GM12878 (cell line): Measurements from ENCODE around the gene TRIM7. TPM values are rescaled to one million over a fixed set of nuclear protein-coding genes. Genes with fewer than 3 reads are reported as not detected.

Experiments
- ATAC-seq: fragments of 200-7000 bp; cut with Tn5 transposase; 3 replicates; pipeline ENCODE4 v1.9.1; 2020; ENCODE audit warnings: mild to moderate bottlenecking, moderate library complexity
- BruUV-seq: library from RNA; stranded (reverse); fragments of 400-500 nt; replicated peaks from 2 replicates; lab custom pipeline; 2021; lab: Mats Ljungman, UMichigan
- CTCF ChIA-PET: fragments of 300-600 bp; sonication (Branson Sonifier 250); formaldehyde crosslinking; extraction: SDS; loops from one replicate; lab custom pipeline; 2021; ENCODE audit warnings: inconsistent platforms; lab: Yijun Ruan, JAX
- POLR2A ChIA-PET: fragments of 350-600 bp; formaldehyde crosslinking; extraction: SDS; loops from one replicate; lab custom pipeline; 2021; ENCODE audit warnings: inconsistent platforms; lab: Charles Lee
- RAD21 ChIA-PET: fragments of 300-600 bp; sonication (Branson Sonifier 250); formaldehyde crosslinking; loops from one replicate; lab custom pipeline; 2023; ENCODE audit warnings: antibody characterized with exemption; ENCODE audit not compliant: unreplicated experiment; lab: Charles Lee
- SMC1A ChIA-PET: fragments of 300-600 bp; sonication (Branson Sonifier 250); formaldehyde crosslinking; loops from one replicate; lab custom pipeline; 2023; ENCODE audit not compliant: unreplicated experiment, uncharacterized antibody; lab: Charles Lee
- DNase-seq: peaks from one replicate; pipeline ENCODE4 v3.0.0-alpha.2; 2011; ENCODE audit warnings: low read depth, low spot score
- FAIRE-seq: peaks from 3 replicates; lab custom pipeline; 2011; peaks lifted over from hg19 to GRCh38; lab: Jason Lieb, UNC
- H2AFZ ChIP-seq: 2 replicates; pipeline ENCODE4 v1.6.0; 2011; ENCODE audit warnings: low read depth, low read length, control low read depth; ENCODE audit not compliant: control insufficient read depth
- H3K27ac ChIP-seq: 2 replicates; pipeline ENCODE4 v1.5.1; 2011; ENCODE audit warnings: control low read depth; ENCODE audit not compliant: control insufficient read depth, insufficient read depth
- H3K27me3 ChIP-seq, 2 experiments: replicated peaks in 1 of 2; 2 replicates each; pipeline versions ENCODE4 v1.6.0 to v1.6.1; 2011; ENCODE audit warnings: low read length in 1 of 2; ENCODE audit not compliant: control insufficient read depth in 2 of 2, insufficient read depth in 2 of 2
- H3K36me3 ChIP-seq, 2 experiments: 2 replicates each; pipeline ENCODE4 v1.5.1; 2011; ENCODE audit warnings: low read length in 1 of 2; ENCODE audit not compliant: control insufficient read depth in 2 of 2, insufficient read depth in 2 of 2
- H3K4me1 ChIP-seq: 2 replicates; pipeline ENCODE4 v1.6.1; 2011; ENCODE audit warnings: mild to moderate bottlenecking, low read length, moderate library complexity, mixed read lengths; ENCODE audit not compliant: control insufficient read depth, insufficient read depth
- H3K4me2 ChIP-seq: 2 replicates; pipeline ENCODE4 v1.6.0; 2011; ENCODE audit warnings: control low read depth; ENCODE audit not compliant: control insufficient read depth, insufficient read depth
- H3K4me3 ChIP-seq: fragments of 200-600 bp; sonication (generic); 2 replicates; pipeline ENCODE4 v1.5.1; 2016
- H3K79me2 ChIP-seq: 2 replicates; pipeline ENCODE4 v1.6.0; 2011; ENCODE audit warnings: low read length; ENCODE audit not compliant: control insufficient read depth, insufficient read depth
- H3K9ac ChIP-seq: 2 replicates; pipeline ENCODE4 v1.8.0; 2011; ENCODE audit warnings: low read length, control low read depth, mixed read lengths; ENCODE audit not compliant: control insufficient read depth, insufficient read depth
- H3K9me3 ChIP-seq: replicated peaks from 3 replicates; pipeline ENCODE4 v1.5.1; 2011; ENCODE audit warnings: mild to moderate bottlenecking, low read length; ENCODE audit not compliant: control insufficient read depth, insufficient read depth
- H4K20me1 ChIP-seq: 2 replicates; pipeline ENCODE4 v1.6.0; 2011; ENCODE audit not compliant: control insufficient read depth, insufficient read depth
- EED ChIP-seq: sonication (generic); IDR thresholded peaks from 2 replicates; pipeline ENCODE4 v1.6.1; 2016; ENCODE audit warnings: antibody characterized with exemption, low read depth
- ETV6 ChIP-seq, 2 experiments: fragments of 450-650 bp in 1 of 2; IDR thresholded peaks in 1 of 2; conservative IDR thresholded peaks in 1 of 2; 2 replicates each; pipeline ENCODE4 v1.6.1; 2014; ENCODE audit warnings: antibody characterized with exemption in 1 of 2, borderline replicate concordance in 1 of 2, low read depth in 1 of 2, mild to moderate bottlenecking in 1 of 2, moderate library complexity in 1 of 2
- EZH2 ChIP-seq: IDR thresholded peaks from 2 replicates; pipeline ENCODE4 v1.6.1; 2012; ENCODE audit warnings: low read depth, mild to moderate bottlenecking, control low read depth, inconsistent platforms, low read length, borderline replicate concordance; ENCODE audit not compliant: control insufficient read depth
- IKZF1 ChIP-seq: fragments of 450-650 bp; conservative IDR thresholded peaks from 2 replicates; pipeline ENCODE4 v1.6.1; 2017; ENCODE audit warnings: antibody characterized with exemption, mild to moderate bottlenecking
- IKZF2 ChIP-seq, 2 experiments: fragments of 450-650 bp; IDR thresholded peaks; 2 replicates each; pipeline ENCODE4 v1.6.1; 2017; ENCODE audit warnings: mild to moderate bottlenecking in 2 of 2, moderate library complexity in 2 of 2
- LARP7 ChIP-seq: fragments of 450-650 bp; IDR thresholded peaks from 2 replicates; pipeline ENCODE4 v1.6.1; 2017; ENCODE audit warnings: mild to moderate bottlenecking
- RAD21 ChIP-seq: IDR thresholded peaks from 2 replicates; pipeline ENCODE4 v1.6.1; 2011; ENCODE audit warnings: mild to moderate bottlenecking, low read depth, low read length, moderate library complexity; ENCODE audit not compliant: insufficient read depth
- SREBF1 ChIP-seq: IDR thresholded peaks from 2 replicates; pipeline ENCODE4 v1.6.1; 2012; ENCODE audit warnings: mild to moderate bottlenecking, low read length
- TCF3 ChIP-seq: IDR thresholded peaks from 2 replicates; pipeline ENCODE4 v1.6.1; 2012; ENCODE audit warnings: low read depth, mild to moderate bottlenecking, low read length, borderline replicate concordance; ENCODE audit not compliant: insufficient read depth
- ZNF24 ChIP-seq: fragments of 450-650 bp; IDR thresholded peaks from 2 replicates; pipeline ENCODE4 v1.6.1; 2017; ENCODE audit warnings: antibody characterized with exemption, mild to moderate bottlenecking
- WGBS: methylation state at CpG from one replicate; pipeline ENCODE4 v1.1.6; 2016; ENCODE audit warnings: low lambda C conversion rate; ENCODE audit not compliant: insufficient replicate concordance, insufficient coverage; ENCODE audit errors: missing lambda C conversion rate; 5-methylcytosine and 5-hydroxymethylcytosine counted together
- in situ Hi-C: fragments of 300-500 bp; cut with MboI; formaldehyde crosslinking; loops from 9 replicates; pipeline ENCODE4 v1.14.3; 2018; ENCODE audit warnings: mixed read lengths
- intact Hi-C: fragments of 100-400 bp; cut with micrococcal nuclease; formaldehyde crosslinking; loops from one replicate; pipeline ENCODE4 v1.14.2; 2022; ENCODE audit not compliant: unreplicated experiment
- polyA plus RNA-seq, 11 experiments: library from polyadenylated mRNA; depleted of rRNA in 4 of 11; unstranded in 6 of 11; stranded (reverse) in 5 of 11; fragments of >200 nt; fragmentation: Nextera tagmentation in 4 of 11; fragmentation: Illumina TruSeq in 1 of 11; extraction: Ambion mirVana in 4 of 11; extraction: Trizol in 1 of 11; gene quantifications; 1 replicate in 1 of 11; 2 replicates in 10 of 11; pipeline versions ENCODE4 v1.2.1 to v1.2.3, GENCODE V29; 2011 to 2016; ENCODE audit warnings: inconsistent platforms in 2 of 11, missing spikeins in 2 of 11, low read depth in 1 of 11
- total RNA-seq, 4 experiments: library from RNA; depleted of rRNA in 3 of 4; stranded (reverse); fragments of >200 nt in 3 of 4; fragmentation: Illumina TruSeq in 1 of 4; extraction: Trizol in 1 of 4; gene quantifications; 2 replicates each; pipeline versions ENCODE4 v1.2.1 to v1.2.3, GENCODE V29; 2013 to 2021
- TF ChIP-seq, protein P1 (sequence below), 3 experiments: IDR thresholded peaks in 2 of 3; conservative IDR thresholded peaks in 1 of 3; 2 replicates each; pipeline ENCODE4 v1.5.1; 2011; ENCODE audit warnings: low read depth in 3 of 3, low read length in 3 of 3, mild to moderate bottlenecking in 3 of 3, control low read depth in 2 of 3, moderate library complexity in 2 of 3, inconsistent platforms in 1 of 3, mixed read lengths in 1 of 3; ENCODE audit not compliant: control insufficient read depth in 2 of 3, insufficient read depth in 1 of 3; ENCODE audit errors: extremely low read depth in 1 of 3
- TF ChIP-seq, protein P2 (sequence below): fragments of 450-650 bp; IDR thresholded peaks from 2 replicates; pipeline ENCODE4 v1.6.1; 2018; ENCODE audit warnings: borderline replicate concordance, mild to moderate bottlenecking; ENCODE audit not compliant: partially characterized antibody
- TF ChIP-seq, protein P3 (sequence below): IDR thresholded peaks from 2 replicates; pipeline ENCODE4 v1.6.1; 2011; ENCODE audit warnings: low read depth, low read length, improper control_type of control experiment, borderline replicate concordance
- TF ChIP-seq, protein P4 (sequence below): fragments of 450-650 bp; IDR thresholded peaks from 2 replicates; pipeline ENCODE4 v1.6.1; 2017; ENCODE audit warnings: antibody characterized with exemption, mild to moderate bottlenecking, moderate library complexity

TRIM7 gene
- total and polyA plus RNA-seq, 10 of the 15 experiments (the other 5 are each of a cell fraction or from before 2014, with no cell fraction given): 0.02 to 1.6 (median 0.41) TPM

DNA sequence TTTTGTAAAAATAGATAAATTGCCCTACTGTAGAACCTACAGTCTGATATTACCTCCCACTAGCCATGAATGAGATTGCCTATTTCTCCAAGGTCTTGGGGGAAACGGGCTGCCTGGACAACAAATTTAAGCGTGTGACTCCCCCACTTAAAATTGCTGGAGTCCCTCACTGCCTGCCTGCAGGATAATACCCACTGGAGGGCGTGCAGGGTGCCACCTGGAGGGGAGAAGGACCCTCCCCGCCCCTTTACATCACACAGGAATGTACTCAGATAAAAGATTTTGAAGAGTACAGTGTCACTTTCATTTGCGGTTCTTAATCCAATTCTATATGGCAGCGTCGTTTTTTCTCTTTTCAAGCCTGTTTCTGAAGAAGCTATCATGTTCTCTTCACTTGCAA lies 6.2 kb upstream of the TRIM7 start:
- H3K9me3 ChIP-seq: no peaks in the 10 kb centered on the region
- H3K36me3 ChIP-seq: no peaks in the 10 kb centered on the region
- in situ Hi-C loops: no loop called here
- FAIRE-seq: no peak
- H3K9ac ChIP-seq: no peak overlapping the region
- ChIA-PET RAD21 (no interaction called here), POLR2A (interaction anchor here (0.6 to 1.2 kb wide), 2 partner anchors 12 to 40 kb away, joined by 4 to 5 read pairs; no protein-coding TSS in a partner anchor), CTCF (interaction anchor here (1.7 kb wide), 1 partner anchor 26 kb away, joined by 5 read pairs; no protein-coding TSS in a partner anchor), SMC1A (no interaction called here)
- H3K27ac ChIP-seq: no peak overlapping the region
- no peaks in the 10 kb centered on the region for H3K79me2 ChIP-seq
- H3K4me3 ChIP-seq: no peak overlapping the region
- ATAC-seq: no peak
- H4K20me1 ChIP-seq: no peaks in the 10 kb centered on the region
- no peaks in the 10 kb centered on the region for H3K27me3 ChIP-seq
- no TSS peak for BruUV-seq
- peaks cover under 1% of the 10 kb centered on the region; the same call in 1 of the 2 replicates for H3K4me1 ChIP-seq
- no peak overlapping the region for H3K4me2 ChIP-seq
- WGBS: 58% methylated on average over 7 of the region's 7 CpGs
- intact Hi-C loops: no loop called here
- no peak for DNase-seq
- H2AFZ ChIP-seq: no peak overlapping the region
- TF ChIP-seq RAD21 (no peak), TCF3 (no peak), IKZF1 (no peak), EZH2 (no peak), ETV6 (conservative IDR thresholded peaks at IDR 0.05 in 1 of 2, IDR thresholded peaks at IDR 0.05 in 1 of 2; ENCODE audit: borderline replicate concordance in 1 of 2, low read depth in 1 of 2) (no peak), LARP7 (no peak), SREBF1 (no peak), IKZF2 (IDR thresholded peaks at IDR 0.05) (no peak), EED (no peak), ZNF24 (no peak)
- TF ChIP-seq, protein P1, sequence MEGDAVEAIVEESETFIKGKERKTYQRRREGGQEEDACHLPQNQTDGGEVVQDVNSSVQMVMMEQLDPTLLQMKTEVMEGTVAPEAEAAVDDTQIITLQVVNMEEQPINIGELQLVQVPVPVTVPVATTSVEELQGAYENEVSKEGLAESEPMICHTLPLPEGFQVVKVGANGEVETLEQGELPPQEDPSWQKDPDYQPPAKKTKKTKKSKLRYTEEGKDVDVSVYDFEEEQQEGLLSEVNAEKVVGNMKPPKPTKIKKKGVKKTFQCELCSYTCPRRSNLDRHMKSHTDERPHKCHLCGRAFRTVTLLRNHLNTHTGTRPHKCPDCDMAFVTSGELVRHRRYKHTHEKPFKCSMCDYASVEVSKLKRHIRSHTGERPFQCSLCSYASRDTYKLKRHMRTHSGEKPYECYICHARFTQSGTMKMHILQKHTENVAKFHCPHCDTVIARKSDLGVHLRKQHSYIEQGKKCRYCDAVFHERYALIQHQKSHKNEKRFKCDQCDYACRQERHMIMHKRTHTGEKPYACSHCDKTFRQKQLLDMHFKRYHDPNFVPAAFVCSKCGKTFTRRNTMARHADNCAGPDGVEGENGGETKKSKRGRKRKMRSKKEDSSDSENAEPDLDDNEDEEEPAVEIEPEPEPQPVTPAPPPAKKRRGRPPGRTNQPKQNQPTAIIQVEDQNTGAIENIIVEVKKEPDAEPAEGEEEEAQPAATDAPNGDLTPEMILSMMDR (IDR thresholded peaks at IDR 0.05 in 2 of 3, conservative IDR thresholded peaks at IDR 0.05 in 1 of 3; ENCODE audit: control insufficient read depth in 2 of 3, extremely low read depth in 1 of 3, insufficient read depth in 1 of 3, low read depth in 3 of 3, low read length in 3 of 3): no peak
- TF ChIP-seq, protein P2, sequence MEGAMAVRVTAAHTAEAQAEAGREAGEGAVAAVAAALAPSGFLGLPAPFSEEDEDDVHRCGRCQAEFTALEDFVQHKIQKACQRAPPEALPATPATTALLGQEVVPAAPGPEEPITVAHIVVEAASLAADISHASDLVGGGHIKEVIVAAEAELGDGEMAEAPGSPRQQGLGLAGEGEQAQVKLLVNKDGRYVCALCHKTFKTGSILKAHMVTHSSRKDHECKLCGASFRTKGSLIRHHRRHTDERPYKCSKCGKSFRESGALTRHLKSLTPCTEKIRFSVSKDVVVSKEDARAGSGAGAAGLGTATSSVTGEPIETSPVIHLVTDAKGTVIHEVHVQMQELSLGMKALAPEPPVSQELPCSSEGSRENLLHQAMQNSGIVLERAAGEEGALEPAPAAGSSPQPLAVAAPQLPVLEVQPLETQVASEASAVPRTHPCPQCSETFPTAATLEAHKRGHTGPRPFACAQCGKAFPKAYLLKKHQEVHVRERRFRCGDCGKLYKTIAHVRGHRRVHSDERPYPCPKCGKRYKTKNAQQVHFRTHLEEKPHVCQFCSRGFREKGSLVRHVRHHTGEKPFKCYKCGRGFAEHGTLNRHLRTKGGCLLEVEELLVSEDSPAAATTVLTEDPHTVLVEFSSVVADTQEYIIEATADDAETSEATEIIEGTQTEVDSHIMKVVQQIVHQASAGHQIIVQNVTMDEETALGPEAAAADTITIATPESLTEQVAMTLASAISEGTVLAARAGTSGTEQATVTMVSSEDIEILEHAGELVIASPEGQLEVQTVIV: no peak
- TF ChIP-seq, protein P3, sequence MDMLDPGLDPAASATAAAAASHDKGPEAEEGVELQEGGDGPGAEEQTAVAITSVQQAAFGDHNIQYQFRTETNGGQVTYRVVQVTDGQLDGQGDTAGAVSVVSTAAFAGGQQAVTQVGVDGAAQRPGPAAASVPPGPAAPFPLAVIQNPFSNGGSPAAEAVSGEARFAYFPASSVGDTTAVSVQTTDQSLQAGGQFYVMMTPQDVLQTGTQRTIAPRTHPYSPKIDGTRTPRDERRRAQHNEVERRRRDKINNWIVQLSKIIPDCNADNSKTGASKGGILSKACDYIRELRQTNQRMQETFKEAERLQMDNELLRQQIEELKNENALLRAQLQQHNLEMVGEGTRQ: no peak
- TF ChIP-seq, protein P4, sequence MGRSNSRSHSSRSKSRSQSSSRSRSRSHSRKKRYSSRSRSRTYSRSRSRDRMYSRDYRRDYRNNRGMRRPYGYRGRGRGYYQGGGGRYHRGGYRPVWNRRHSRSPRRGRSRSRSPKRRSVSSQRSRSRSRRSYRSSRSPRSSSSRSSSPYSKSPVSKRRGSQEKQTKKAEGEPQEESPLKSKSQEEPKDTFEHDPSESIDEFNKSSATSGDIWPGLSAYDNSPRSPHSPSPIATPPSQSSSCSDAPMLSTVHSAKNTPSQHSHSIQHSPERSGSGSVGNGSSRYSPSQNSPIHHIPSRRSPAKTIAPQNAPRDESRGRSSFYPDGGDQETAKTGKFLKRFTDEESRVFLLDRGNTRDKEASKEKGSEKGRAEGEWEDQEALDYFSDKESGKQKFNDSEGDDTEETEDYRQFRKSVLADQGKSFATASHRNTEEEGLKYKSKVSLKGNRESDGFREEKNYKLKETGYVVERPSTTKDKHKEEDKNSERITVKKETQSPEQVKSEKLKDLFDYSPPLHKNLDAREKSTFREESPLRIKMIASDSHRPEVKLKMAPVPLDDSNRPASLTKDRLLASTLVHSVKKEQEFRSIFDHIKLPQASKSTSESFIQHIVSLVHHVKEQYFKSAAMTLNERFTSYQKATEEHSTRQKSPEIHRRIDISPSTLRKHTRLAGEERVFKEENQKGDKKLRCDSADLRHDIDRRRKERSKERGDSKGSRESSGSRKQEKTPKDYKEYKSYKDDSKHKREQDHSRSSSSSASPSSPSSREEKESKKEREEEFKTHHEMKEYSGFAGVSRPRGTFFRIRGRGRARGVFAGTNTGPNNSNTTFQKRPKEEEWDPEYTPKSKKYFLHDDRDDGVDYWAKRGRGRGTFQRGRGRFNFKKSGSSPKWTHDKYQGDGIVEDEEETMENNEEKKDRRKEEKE: no peak
